ENCODE measurements around the gene INO80C.

The INO80C gene

DNA sequence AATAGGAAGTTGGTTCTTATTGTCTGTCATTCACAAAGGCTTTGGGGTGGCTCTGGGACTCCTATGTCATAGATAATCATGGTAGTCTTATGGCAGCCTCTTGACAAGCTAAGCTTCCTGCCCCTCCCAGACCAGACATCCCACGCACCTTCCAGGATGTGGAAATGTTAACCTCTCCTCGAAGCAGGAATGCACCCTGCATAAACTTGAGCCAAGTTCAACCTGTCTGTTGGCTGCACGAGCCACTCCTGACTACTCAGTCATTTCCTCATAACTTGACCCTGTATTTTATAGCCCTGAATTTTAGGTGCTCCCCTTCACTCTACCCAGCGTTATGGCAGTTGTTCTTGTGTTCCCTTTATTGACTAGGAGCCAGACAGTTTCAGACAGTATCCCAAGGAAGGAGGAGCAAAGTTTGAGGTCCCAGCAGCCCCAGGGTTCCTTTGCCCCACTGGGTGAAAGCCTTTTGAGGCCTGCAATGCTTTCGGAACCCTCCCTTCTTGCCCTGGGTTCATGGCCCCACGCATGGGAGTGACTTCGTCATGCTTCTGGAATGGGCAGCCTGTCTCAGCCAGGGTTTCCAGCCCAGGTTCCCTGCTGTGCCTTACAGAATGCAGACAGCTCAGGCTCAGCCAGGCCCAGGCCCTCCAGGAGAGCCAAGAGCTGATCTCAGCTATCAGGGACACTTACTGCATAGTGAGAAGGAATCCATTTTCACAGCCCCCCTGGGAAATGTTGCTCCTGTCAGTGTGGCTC, 15.6 kb upstream of the INO80C start:
- DNase-seq, result no peak

- DNase-seq, result no peak
Measured at GRCh38 chr18:35512761-35513160, 15.0 kb upstream of the INO80C start.

DNA sequence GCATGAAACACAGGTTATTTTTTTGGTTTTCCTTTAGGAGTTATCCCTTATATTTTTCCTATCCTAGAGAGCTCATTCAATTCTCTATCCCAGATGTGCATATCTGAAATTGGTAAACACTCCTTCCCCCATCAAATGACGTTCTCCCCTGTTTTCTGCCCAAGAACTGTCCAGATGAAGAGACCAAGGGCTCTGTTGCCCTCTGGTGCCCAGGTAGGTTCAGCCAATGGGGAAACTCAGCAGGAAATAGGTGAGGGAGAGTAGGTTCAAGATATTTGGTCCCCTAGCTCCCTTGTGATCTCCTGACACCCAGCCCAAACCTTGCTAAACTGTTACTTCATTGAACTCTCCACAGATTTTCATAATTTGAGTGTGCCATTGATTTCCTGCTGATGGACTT, 14.1 kb upstream of the INO80C start:
- no peak for DNase-seq

DNA sequence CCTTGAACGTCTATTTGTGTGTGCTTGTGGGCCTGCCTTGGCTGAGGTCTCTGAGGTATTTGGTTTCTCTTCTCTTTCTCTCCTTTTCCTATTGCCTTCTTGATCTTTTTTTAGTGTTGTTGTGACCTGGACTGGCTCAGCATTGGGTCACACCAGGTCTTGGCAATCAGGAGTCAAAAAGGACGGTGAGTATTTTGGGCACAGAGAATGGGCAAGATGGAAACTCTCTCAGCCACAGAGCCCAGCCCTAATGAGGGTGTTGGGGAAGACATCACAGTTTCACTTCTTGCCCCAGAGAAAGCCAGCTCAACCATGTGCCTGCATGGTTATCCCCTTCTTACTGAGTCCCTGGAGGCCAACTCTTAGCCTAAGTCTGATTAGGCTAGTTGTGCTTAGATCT, 13.7 kb upstream of the INO80C start:
- DNase-seq, result peak in 2 of 4 experiments; percentile 12 to 16

GRCh38 chr18:35510076-35510651, 12.4 kb upstream of the INO80C start:
- DNase-seq, result no peak

- no peak for DNase-seq
Measured at GRCh38 chr18:35508746-35509338, 11.1 kb upstream of the INO80C start.

DNA sequence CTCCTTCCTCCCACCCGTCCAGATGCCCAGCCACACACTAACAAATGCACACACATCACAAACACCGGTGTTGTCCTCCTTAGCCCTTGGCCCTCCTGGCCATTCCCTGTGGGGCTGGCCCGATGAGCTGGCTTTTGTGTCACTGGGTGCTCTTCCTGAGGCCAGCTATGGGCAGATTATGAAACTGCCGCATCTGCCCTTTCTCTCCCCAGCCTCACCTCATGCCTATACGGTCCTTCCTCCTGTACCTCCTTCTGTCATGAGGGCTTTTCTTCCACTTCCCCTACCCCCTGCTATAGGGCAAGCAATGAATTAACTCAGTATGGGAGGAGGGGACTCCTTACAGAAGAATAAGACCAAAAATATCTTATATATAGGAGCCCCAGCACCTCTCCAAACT, 10.3 kb upstream of the INO80C start:
- DNase-seq, result peak; percentile 22 to 44 (median 26)

DNA sequence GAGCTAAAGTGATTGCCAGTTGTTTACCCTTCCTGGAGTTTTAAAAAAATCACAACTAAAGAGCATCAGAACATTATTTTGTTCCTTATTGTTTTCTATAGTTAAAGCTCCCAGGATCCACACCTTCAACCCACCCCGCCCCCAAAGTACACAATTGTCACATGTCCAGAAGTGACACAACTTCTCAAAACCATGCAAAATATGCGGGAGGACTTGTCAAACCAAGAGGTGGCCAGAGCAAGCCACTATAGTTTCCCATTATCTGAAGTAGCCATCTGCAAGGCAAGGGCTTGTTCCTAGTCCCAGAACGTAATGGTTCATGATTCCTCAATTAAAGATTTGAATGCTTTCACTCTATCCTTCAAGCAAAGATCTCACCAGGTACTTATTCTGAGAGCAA, 9.9 kb upstream of the INO80C start:
- DNase-seq, result no peak

- DNase-seq, result no peak
Measured at GRCh38 chr18:35507192-35507591, 9.4 kb upstream of the INO80C start.

- no peak for DNase-seq
Measured at GRCh38 chr18:35506024-35506712, 8.4 kb upstream of the INO80C start.

GRCh38 chr18:35504996-35505395, 7.2 kb upstream of the INO80C start:
- DNase-seq, result no peak

GRCh38 chr18:35502052-35502451, 4.3 kb upstream of the INO80C start:
- peak; percentile 45 to 75 (median 66) for DNase-seq

GRCh38 chr18:35501369-35501768, 3.6 kb upstream of the INO80C start:
- no peak for DNase-seq

- DNase-seq, result no peak
Measured at GRCh38 chr18:35500113-35500512, 2.4 kb upstream of the INO80C start.

DNA sequence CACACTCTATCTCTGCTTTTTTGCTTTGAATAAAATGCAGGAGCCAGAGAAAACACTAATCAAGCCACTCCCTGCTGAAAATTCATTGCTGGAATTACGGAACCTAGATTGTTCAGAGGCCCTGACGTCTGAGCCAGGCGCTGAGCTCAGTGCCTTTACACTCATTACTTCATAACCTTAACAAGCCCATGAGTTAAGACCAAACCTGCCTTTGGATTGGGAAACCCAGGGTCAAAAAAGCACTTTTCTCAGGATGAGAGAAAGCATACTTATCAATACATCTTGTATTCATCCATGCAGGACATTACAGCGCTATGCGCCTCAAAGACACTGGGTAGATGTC, 762 bp downstream of the INO80C start:
- DNase-seq, result peak in 1 of 4 experiments; percentile 45

DNA sequence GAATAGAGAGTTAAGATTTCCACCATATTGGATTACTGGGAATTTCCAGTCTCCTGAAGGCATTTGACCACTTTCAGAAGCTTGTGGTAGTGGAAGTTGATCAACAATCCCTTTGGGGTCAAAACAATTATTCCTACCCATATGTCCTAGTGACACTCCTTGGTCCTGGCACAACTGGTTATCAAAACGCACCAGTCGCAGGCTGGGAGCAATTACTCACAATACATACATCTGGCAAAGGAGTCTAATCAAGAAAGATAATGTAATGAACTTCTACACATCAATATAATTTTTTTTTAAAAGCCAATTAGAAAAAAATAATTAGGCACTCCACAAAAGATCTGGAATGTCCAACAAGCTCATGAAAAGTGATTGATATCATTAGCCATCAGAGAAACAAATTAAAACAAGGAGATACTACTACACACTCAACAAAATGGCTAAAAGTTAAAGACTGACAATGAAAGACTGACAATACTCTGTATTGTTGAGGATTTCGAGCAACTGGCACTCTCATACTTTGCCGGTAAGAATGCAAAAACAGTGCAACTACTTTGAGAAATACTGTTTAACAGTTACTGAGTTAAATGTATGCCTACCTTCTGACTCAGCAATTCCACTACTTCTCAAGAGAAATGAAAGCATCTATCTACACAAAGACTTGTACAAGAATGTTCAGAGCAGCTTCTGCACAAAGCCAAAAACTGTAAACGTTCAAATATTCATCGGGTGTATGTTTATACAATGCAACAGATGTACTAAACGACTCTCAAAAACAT, 2.0 kb downstream of the INO80C start:
- no peak for DNase-seq

DNA sequence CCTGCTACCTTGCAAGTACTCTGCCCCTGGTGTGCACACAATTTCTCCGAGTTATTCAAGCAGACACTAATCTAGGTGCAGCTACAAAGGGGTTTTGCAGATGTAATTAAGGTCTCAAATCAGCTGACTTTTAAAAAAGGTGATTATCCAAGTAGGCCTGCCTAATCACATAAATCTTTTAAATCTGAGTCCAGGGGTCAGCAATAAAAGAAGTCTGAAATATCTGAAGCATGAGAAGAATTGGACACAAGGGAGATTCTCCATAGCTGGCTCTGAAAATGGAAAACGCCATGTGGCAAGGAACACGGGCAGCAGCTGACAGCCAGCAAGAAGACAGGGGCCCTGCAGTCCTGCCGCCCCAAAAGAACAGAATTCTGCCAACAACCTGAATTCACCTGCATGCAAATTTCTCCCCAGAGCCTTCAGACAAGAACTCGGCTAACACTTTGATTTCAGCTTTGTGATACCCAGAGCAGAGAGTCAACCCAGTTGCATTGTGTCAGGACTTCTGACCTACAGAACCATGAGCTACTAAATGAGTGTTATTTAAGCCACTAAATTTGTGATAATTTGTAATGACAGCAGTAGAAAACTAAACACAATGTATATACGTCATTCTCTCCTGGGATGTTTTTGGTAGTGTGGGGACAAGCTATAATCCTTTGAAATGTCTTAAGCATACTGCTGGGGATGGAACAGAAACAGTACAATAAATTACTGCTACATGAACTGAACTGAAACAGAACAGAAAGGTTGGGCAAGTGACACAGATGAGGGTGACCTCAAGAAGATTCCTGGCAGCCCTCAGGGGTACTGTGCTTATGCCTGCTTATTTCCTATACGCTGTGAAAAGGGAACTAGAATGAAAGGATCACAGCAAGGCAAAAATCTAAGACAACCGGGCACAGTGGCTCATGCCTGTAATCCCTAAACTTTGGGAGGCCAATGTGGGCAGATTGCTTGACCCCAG, 3.2 kb downstream of the INO80C start:
- peak; percentile 17 to 53 (median 36) for DNase-seq

DNA sequence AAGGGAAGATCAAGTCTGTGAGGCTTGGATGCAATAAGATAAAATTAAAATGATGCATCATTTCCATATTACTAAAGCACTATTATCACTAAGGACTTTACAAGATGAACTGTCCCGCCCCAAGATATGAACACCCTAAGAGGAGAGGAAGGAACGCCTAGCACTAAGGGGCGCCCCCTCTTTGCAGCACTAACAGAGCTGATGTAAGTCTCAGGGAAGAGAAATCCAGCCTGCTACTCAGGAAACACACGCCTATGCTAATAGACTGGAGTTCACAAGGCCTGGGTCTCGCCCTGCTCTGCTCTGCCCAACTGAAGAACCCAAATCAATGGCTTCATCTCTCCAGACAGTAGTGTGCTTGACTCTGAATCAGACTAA, 6.1 kb downstream of the INO80C start:
- peak; percentile 37 to 59 (median 52) for DNase-seq

DNA sequence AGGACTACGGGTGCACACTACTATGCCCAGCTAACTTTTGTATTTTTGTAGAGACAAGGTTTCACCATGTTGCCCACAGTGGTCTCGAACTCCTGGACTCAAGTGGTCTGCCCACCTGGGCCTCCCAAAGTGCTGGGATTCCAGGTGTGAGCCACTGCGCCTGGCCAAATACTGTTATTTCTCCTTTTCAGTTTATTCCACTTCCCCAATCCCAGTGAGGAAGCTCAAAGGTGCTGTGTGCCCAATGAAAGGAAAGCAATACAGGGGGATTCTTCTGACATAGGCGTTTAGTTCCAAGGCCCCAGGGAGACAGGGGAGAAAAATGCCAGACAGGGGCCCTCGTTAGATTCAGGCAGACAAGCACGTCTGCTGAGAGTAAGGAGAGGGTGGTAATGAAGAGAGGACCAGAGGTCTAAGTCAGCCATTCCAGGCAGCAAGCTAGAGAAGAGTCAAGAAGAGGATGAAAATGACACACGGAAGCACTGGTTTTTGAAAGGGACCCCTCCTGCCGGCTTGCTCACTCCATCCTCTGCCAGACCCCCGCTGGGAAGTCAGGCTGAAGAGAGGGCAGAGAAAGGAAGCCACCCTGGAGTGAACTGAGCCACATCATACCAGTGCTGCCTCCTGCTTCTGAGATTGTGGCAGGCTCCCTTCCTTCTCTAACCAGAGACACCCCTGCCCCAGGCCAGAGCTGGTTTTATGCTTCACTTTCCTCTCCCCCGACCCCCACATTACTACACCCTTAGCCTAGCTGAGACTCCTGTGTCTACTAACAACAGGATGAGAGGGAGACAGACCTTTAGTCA, 6.7 kb downstream of the INO80C start:
- no peak for DNase-seq

DNA sequence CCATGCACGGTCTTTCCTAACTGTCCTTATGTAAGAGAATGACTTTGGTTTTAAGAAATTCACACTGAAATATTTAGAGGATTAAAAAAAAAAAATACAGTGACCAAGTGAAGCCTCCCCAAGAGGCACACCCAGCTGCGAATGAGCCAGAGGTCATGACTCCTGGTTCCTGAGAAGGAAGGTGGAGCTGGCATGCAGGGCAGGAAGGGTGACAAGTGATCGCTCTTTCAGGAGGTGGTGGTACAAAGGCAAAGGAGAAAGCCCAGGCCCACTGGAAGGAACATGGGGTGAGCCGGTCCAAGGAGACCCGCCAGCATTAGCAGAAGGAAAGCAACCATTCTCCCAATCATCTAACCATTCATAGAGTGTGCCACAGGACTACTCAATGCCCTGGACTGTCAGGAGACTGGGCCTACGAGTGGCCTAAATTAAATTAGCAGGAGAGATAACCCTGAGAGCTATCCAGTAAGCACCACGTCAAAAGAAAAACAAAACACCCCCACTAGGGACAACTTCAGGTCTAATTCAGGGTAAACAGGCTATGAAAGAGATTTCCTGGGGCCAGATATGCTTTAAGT, 7.8 kb downstream of the INO80C start:
- no peak for DNase-seq

Data from suppressor macrophage (primary cell).